ENCODE data around the gene FIGNL2. TPM values are rescaled to one million over a fixed set of nuclear protein-coding genes. Genes with fewer than 3 reads are reported as not detected.
"Not testable (repeated sequence)": the region's sequence is repeated elsewhere in the genome, so short reads cannot be mapped to it uniquely, and the experiment has no call there.

FIGNL2 gene
- total and polyA plus RNA-seq, 2 of the 4 experiments (the other 2 are of a cell fraction): under 0.01 to 0.12 TPM

DNA sequence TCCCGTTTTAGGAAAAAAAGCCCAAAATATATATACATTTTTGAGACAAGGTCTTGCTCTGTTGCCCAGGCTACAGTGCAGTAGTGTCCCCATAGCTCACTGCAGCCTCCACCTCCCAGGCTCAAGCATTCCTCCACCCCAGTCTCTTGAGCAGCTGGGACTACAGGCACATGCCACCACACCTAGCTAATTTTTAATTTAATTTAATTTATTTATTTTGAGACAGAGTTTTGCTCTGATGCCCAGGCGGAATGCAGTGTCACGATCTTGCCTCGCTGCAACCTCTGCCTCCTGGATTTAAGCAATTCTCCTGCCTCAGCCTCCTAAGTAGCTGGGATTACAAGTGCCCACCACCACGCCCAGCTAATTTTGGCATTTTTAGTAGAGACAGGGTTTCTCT is 16.7 kb downstream of the FIGNL2 start:
- H4K91ac ChIP-seq (ENCODE audit: insufficient read depth, low read depth, low read length); DNase-seq; H2BK5ac ChIP-seq (ENCODE audit: low read depth, low read length, poor library complexity, severe bottlenecking); H4K20me1 ChIP-seq (ENCODE audit: insufficient read depth, low read length); H2BK20ac ChIP-seq (ENCODE audit: low read depth, low read length); H3K79me1 ChIP-seq (ENCODE audit: low read depth in 1 of 2, low read length in 2 of 2); H3K14ac ChIP-seq (replicated peaks; ENCODE audit: low read depth, low read length); H2BK15ac ChIP-seq (ENCODE audit: low read depth, low read length); H2AK9ac ChIP-seq (replicated peaks; ENCODE audit: low read depth, low read length, poor library complexity); H3K23ac ChIP-seq (ENCODE audit: low read depth, low read length); H3K4me2 ChIP-seq (ENCODE audit: low read depth, low read length); ATAC-seq (ENCODE audit: low read depth); in situ Hi-C loops (cut with MboI; ENCODE audit: low sequenced_read_pairs); H3K36me3 ChIP-seq (ENCODE audit: control insufficient read depth, insufficient read depth, low read length); H3K4ac ChIP-seq (ENCODE audit: low read depth, low read length); BruUV-seq (replicated peaks); H3K27ac ChIP-seq (ENCODE audit: insufficient read depth, low read length); H2BK120ac ChIP-seq (ENCODE audit: low read depth, low read length); H4K5ac ChIP-seq (ENCODE audit: low read depth, low read length); H2AFZ ChIP-seq (replicated peaks; ENCODE audit: low read length, poor library complexity); POLR2A ChIA-PET (ENCODE audit: unreplicated experiment); H3K56ac ChIP-seq (ENCODE audit: extremely low read depth, insufficient read depth, low read length); H2AK5ac ChIP-seq (ENCODE audit: low read depth, low read length); H4K8ac ChIP-seq (ENCODE audit: low read depth in 2 of 2, low read length in 2 of 2); H3K4me3 ChIP-seq (ENCODE audit: insufficient read depth, low read depth, low read length); intact Hi-C loops (cut with micrococcal nuclease); H3K9me3 ChIP-seq (ENCODE audit: control insufficient read depth, insufficient read depth, low read length); H3K18ac ChIP-seq (ENCODE audit: low read depth, low read length); H3K9me1 ChIP-seq (ENCODE audit: insufficient read depth, low read length); H3K9ac ChIP-seq (ENCODE audit: low read depth, low read length); H3K4me1 ChIP-seq (ENCODE audit: control insufficient read depth, insufficient read depth, low read length); dilution Hi-C loops (cut with HindIII; ENCODE audit: low sequenced_read_pairs, unreplicated experiment): not testable (repeated sequence)
- WGBS, 2 experiments (ENCODE audit: extremely low coverage in 2 of 2, insufficient read length in 1 of 2): 29% methylated on average over 1 of the region's 5 CpGs; no CpG with 5 or more reads in 1 of the 2 experiments
- CTCF ChIA-PET: interaction anchor here (2.3 kb wide), 1 partner anchor 8 kb away, joined by 6 read pairs; no protein-coding TSS in a partner anchor
- peaks cover 54% of the 10 kb centered on the region for H3K27me3 ChIP-seq (ENCODE audit: control insufficient read depth, insufficient read depth, low read length)

Measured in IMR-90 (cell line).